ENCODE results near the gene IER2. TPM values are rescaled to one million over a fixed set of nuclear protein-coding genes. Genes with fewer than 3 reads are reported as not detected.
A peak's percentile ranks its signal among the peaks of the same experiment; 100 is the strongest.

IER2 gene
- total RNA-seq, 1 experiment from 2014 or later = 247 TPM

DNA sequence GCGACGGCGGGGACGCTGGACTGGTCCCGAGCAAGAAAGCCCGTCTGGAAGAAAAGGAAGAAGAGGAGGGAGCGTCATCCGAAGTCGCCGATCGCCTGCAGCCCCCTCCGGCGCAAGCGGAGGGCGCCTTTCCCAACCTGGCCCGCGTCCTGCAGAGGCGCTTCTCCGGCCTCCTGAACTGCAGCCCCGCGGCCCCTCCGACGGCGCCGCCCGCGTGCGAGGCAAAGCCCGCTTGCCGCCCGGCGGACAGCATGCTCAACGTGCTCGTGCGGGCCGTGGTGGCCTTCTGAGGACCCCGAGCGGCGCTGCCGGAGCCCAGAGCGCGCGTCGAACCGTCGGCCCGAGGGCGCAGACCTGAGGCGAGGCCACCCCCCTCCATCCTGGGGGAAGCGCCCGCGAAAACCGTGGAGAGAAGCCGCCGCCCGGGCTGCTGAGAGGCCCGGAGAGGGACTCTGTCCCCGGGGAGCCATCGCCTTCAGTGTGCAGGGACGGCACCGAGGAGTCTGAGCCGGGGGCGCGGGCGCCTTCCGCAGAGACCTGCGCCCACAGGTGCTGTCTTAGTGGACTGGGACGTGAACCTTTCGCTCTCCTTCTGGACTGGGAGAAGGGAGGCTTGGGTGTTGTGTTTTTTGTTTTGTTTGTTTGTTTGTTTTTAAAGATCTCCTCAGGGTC, 3.5 kb downstream of the IER2 start (continued):
- peak; percentile 25; the same call in 1 of the 2 replicates for TF ChIP-seq ZFX (IDR thresholded peaks at IDR 0.05)
- TF ChIP-seq POLR2A (IDR thresholded peaks at IDR 0.05; ENCODE audit: borderline replicate concordance, extremely low read depth, insufficient read depth, insufficient read length) = peak; percentile 28
- no peak for TF ChIP-seq EZH2phosphoT487 (IDR thresholded peaks at IDR 0.05; ENCODE audit: borderline replicate concordance)

DNA sequence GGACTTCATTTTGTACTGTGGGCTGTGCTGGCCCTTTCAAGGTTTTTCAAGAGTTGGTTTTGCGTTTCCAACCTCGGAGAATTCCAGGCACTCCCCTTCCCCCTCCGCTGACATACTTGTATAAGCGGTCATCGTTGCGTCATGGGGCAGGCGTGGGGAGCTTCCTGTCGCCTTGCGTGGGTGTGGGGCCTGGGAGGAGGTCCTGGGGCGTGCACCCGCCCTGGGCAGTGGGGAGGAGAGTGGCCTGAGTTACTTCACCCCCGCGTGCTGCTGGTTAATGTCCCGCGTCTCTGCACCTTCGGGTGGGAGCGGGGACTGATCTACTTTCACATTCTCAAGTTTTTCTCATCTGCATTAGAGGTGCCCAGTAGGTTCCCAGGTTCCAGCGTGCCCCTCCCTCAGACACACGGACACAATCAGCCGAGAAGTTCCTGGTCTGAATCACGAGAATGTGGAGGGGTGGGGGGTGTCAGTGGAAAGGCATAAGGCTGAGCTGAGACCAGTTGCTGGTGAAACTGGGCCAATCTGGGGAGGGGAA, 4.1 kb downstream of the IER2 start:
- RAD21 ChIA-PET (ENCODE audit: low non-redundant PET in 1 of 2, low total read pairs in 2 of 2, uncharacterized antibody in 2 of 2, unreplicated experiment in 2 of 2) = interaction anchor here in 1 of 2 experiments (1.1 kb wide), 1 partner anchor 108 kb away, joined by 3 read pairs; no protein-coding TSS in a partner anchor
- intact Hi-C loops (cut with micrococcal nuclease) = loop anchor here (2.0 to 5.0 kb wide), 3 partner anchors 36 to 693 kb away; no protein-coding TSS in a partner anchor
- TSS peak; percentile 82 for BruUV-seq (replicated peaks)

More for the DNA sequence above, 4.1 kb downstream of the IER2 start:
- no peaks in the 10 kb centered on the region for H3K9me3 ChIP-seq (ENCODE audit: control insufficient read depth in 1 of 2, insufficient read depth in 1 of 2, low read depth in 1 of 2, low read length in 2 of 2)
- no peaks in the 10 kb centered on the region for H3K9me2 ChIP-seq (ENCODE audit: insufficient read depth)
- DNase-seq (ENCODE audit: low read depth, low spot score) = no peak
- peaks cover 22 to 59% of the 10 kb centered on the region in 2 experiments for H3K4me1 ChIP-seq (ENCODE audit: control insufficient read depth in 1 of 2, insufficient read depth in 2 of 2, low read length in 2 of 2)
- peaks cover 0 to 12% of the 10 kb centered on the region in 2 experiments; a peak in 2 of 4 replicates for H3K36me3 ChIP-seq (ENCODE audit: control insufficient read depth in 1 of 2, insufficient read depth in 2 of 2, low read length in 2 of 2)
- peak overlapping the region; percentile 81 to 94 for H3K4me3 ChIP-seq (replicated peaks in 1 of 2; ENCODE audit: low read depth in 1 of 2, low read length in 2 of 2)
- peak overlapping the region; percentile 99 for H3K27ac ChIP-seq (ENCODE audit: low read depth, low read length)
- H4K20me1 ChIP-seq (ENCODE audit: insufficient read depth) = peaks cover 12% of the 10 kb centered on the region; the same call in 1 of the 2 replicates
- POLR2A ChIA-PET = interaction anchor here (0.6 to 4.6 kb wide), 8 partner anchors 8 to 217 kb away, joined by 3 to 63 read pairs (median 4); no protein-coding TSS in a partner anchor
- H3K9ac ChIP-seq (ENCODE audit: low read length) = peak overlapping the region; percentile 96
- peaks cover 42% of the 10 kb centered on the region for H3K79me2 ChIP-seq (ENCODE audit: insufficient read depth, low read length)
- TF ChIP-seq POLR2AphosphoS5 (IDR thresholded peaks at IDR 0.05; ENCODE audit: low read depth, low read length) = peak; percentile 12
- TF ChIP-seq SRF (IDR thresholded peaks at IDR 0.05; ENCODE audit: low read depth) = no peak
- TF ChIP-seq, protein P1, sequence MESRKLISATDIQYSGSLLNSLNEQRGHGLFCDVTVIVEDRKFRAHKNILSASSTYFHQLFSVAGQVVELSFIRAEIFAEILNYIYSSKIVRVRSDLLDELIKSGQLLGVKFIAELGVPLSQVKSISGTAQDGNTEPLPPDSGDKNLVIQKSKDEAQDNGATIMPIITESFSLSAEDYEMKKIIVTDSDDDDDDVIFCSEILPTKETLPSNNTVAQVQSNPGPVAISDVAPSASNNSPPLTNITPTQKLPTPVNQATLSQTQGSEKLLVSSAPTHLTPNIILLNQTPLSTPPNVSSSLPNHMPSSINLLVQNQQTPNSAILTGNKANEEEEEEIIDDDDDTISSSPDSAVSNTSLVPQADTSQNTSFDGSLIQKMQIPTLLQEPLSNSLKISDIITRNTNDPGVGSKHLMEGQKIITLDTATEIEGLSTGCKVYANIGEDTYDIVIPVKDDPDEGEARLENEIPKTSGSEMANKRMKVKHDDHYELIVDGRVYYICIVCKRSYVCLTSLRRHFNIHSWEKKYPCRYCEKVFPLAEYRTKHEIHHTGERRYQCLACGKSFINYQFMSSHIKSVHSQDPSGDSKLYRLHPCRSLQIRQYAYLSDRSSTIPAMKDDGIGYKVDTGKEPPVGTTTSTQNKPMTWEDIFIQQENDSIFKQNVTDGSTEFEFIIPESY (IDR thresholded peaks at IDR 0.05; ENCODE audit: extremely low read depth, insufficient replicate concordance, low read length) = no peak
- TF ChIP-seq ZNF274 (IDR thresholded peaks at IDR 0.05; ENCODE audit: low read depth, low read length) = no peak
- TF ChIP-seq POLR2A (IDR thresholded peaks at IDR 0.05; ENCODE audit: borderline replicate concordance, extremely low read depth, insufficient read depth, insufficient read length) = peak; percentile 8
- TF ChIP-seq, protein P2, sequence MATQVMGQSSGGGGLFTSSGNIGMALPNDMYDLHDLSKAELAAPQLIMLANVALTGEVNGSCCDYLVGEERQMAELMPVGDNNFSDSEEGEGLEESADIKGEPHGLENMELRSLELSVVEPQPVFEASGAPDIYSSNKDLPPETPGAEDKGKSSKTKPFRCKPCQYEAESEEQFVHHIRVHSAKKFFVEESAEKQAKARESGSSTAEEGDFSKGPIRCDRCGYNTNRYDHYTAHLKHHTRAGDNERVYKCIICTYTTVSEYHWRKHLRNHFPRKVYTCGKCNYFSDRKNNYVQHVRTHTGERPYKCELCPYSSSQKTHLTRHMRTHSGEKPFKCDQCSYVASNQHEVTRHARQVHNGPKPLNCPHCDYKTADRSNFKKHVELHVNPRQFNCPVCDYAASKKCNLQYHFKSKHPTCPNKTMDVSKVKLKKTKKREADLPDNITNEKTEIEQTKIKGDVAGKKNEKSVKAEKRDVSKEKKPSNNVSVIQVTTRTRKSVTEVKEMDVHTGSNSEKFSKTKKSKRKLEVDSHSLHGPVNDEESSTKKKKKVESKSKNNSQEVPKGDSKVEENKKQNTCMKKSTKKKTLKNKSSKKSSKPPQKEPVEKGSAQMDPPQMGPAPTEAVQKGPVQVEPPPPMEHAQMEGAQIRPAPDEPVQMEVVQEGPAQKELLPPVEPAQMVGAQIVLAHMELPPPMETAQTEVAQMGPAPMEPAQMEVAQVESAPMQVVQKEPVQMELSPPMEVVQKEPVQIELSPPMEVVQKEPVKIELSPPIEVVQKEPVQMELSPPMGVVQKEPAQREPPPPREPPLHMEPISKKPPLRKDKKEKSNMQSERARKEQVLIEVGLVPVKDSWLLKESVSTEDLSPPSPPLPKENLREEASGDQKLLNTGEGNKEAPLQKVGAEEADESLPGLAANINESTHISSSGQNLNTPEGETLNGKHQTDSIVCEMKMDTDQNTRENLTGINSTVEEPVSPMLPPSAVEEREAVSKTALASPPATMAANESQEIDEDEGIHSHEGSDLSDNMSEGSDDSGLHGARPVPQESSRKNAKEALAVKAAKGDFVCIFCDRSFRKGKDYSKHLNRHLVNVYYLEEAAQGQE (IDR thresholded peaks at IDR 0.05; ENCODE audit: low read depth) = no peak
- CTCF ChIA-PET = interaction anchor here (1.0 to 1.7 kb wide), 4 partner anchors 15 to 108 kb away, joined by 3 to 5 read pairs (median 4); no protein-coding TSS in a partner anchor
- peak overlapping the region; percentile 100 for H3K4me2 ChIP-seq (ENCODE audit: low read length)
- no peak for ATAC-seq
- no peaks in the 10 kb centered on the region for H3K27me3 ChIP-seq (ENCODE audit: insufficient read depth, low read length)
- H2AFZ ChIP-seq (ENCODE audit: low read depth, low read length, poor library complexity, severe bottlenecking) = no peak overlapping the region

Measured in HCT116 (cell line).